Osteoblast (primary cell): ENCODE results near the gene MMD2. TPM values are rescaled to one million over a fixed set of nuclear protein-coding genes. Genes with fewer than 3 reads are reported as not detected.
"Not testable (repeated sequence)": the region's sequence is repeated elsewhere in the genome, so short reads cannot be mapped to it uniquely, and the experiment has no call there.

Experiments used
- DNase-seq: peaks from one replicate; pipeline ENCODE4 v3.0.0; 2011; ENCODE audit warnings: low spot score, mixed read lengths; ENCODE audit not compliant: insufficient read length; ENCODE audit errors: missing footprints
- H2AFZ ChIP-seq: 2 replicates; pipeline ENCODE4 v1.6.0; 2011; ENCODE audit warnings: mild to moderate bottlenecking, low read length
- H3K27ac ChIP-seq: 2 replicates; pipeline ENCODE4 v1.5.1; 2011; ENCODE audit warnings: mild to moderate bottlenecking, low read depth, low read length, moderate library complexity
- H3K27me3 ChIP-seq: 2 replicates; pipeline ENCODE4 v1.6.0; 2012; ENCODE audit warnings: mild to moderate bottlenecking, control low read depth, inconsistent platforms, low read length, moderate library complexity; ENCODE audit not compliant: insufficient read depth
- H3K36me3 ChIP-seq: 2 replicates; pipeline ENCODE4 v1.5.1; 2011; ENCODE audit warnings: mild to moderate bottlenecking, low read length, control low read depth, moderate library complexity; ENCODE audit not compliant: insufficient read depth
- H3K4me1 ChIP-seq: 2 replicates; pipeline ENCODE4 v1.5.1; 2011; ENCODE audit warnings: mild to moderate bottlenecking, low read length, control low read depth, moderate library complexity; ENCODE audit not compliant: insufficient read depth
- H3K4me2 ChIP-seq: 2 replicates; pipeline ENCODE4 v1.6.0; 2011; ENCODE audit warnings: mild to moderate bottlenecking, low read length; ENCODE audit not compliant: insufficient read depth
- H3K4me3 ChIP-seq: fragments of 200-600 bp; sonication (generic); 3 replicates; pipeline ENCODE4 v1.5.1; 2012; ENCODE audit warnings: mild to moderate bottlenecking, low read length, inconsistent platforms; ENCODE audit not compliant: insufficient read depth
- H3K79me2 ChIP-seq: 2 replicates; pipeline ENCODE4 v1.6.0; 2012; ENCODE audit warnings: mild to moderate bottlenecking, low read length, control low read depth, inconsistent platforms; ENCODE audit not compliant: insufficient read depth
- H3K9me3 ChIP-seq: 2 replicates; pipeline ENCODE4 v1.5.1; 2011; ENCODE audit warnings: low read depth, low read length, control low read depth
- H4K20me1 ChIP-seq: 2 replicates; pipeline ENCODE4 v1.6.0; 2012; ENCODE audit warnings: mild to moderate bottlenecking, low read length, control low read depth; ENCODE audit not compliant: insufficient read depth
- CTCF ChIP-seq: IDR thresholded peaks from 2 replicates; pipeline ENCODE4 v1.5.1; 2011; ENCODE audit warnings: mild to moderate bottlenecking, low read depth, low read length, moderate library complexity; ENCODE audit errors: extremely low read depth
- total RNA-seq: library from RNA; depleted of rRNA; stranded (reverse); fragments of >200 nt; gene quantifications from 2 replicates; pipeline ENCODE4 v1.2.3, GENCODE V29; 2012

MMD2 gene
- total RNA-seq, 1 donor = not detected

GRCh38 chr7:4894482-4894881 is 64.5 kb downstream of the MMD2 start:
- Histone ChIP-seq H3K36me3 (no peaks in the 10 kb centered on the region), H3K4me1 (no peaks in the 10 kb centered on the region), H3K27ac (no peak overlapping the region), H4K20me1 (no peaks in the 10 kb centered on the region), H3K79me2 (no peaks in the 10 kb centered on the region), H3K27me3 (peaks cover under 1% of the 10 kb centered on the region), H3K4me2 (no peak overlapping the region), H2AFZ (no peak overlapping the region), H3K9me3 (no peaks in the 10 kb centered on the region), H3K4me3 (no peak overlapping the region)
- DNase-seq = no peak
- no peak for TF ChIP-seq CTCF

DNA sequence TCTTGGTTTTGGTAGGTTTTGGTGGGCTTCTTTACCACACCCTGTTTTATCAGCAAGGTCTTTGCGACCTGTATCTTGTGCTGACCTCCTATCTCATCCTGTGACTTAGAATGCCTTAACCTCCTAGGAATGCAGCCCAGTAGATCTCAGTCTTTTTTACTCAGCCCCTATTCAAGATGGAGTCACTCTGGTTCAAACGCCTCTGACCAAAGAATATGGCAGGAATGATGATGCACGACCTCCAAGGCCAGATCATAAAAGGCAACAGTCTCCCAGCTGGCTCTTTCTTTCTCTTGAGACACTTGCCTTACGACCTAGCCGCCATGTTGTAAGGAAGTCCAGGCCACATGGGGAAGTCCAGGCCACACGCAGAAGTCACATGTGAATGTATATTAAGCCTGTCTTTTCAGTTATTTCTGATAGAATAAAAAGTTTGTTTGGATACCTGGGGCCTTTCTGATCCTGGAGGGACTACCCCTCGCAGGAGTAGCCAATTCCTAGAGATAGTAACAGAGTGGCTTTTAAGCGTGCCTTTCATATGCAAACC is 65.0 kb downstream of the MMD2 start:
- H4K20me1 ChIP-seq = no peaks in the 10 kb centered on the region
- H3K4me3 ChIP-seq = no peak overlapping the region
- no peaks in the 10 kb centered on the region for H3K79me2 ChIP-seq
- no peaks in the 10 kb centered on the region for H3K4me1 ChIP-seq
- H2AFZ ChIP-seq = no peak overlapping the region
- DNase-seq = no peak
- H3K27me3 ChIP-seq = peaks cover 3% of the 10 kb centered on the region
- TF ChIP-seq CTCF = no peak
- H3K36me3 ChIP-seq = no peaks in the 10 kb centered on the region
- H3K27ac ChIP-seq = no peak overlapping the region
- H3K9me3 ChIP-seq = no peaks in the 10 kb centered on the region
- H3K4me2 ChIP-seq = no peak overlapping the region

- not testable (repeated sequence) for H2AFZ ChIP-seq, H4K20me1 ChIP-seq, H3K4me2 ChIP-seq, H3K27ac ChIP-seq, H3K4me1 ChIP-seq, DNase-seq, H3K36me3 ChIP-seq, H3K27me3 ChIP-seq, H3K79me2 ChIP-seq, H3K4me3 ChIP-seq, H3K9me3 ChIP-seq
Measured at GRCh38 chr7:4893188-4893587, 65.8 kb downstream of the MMD2 start.

DNA sequence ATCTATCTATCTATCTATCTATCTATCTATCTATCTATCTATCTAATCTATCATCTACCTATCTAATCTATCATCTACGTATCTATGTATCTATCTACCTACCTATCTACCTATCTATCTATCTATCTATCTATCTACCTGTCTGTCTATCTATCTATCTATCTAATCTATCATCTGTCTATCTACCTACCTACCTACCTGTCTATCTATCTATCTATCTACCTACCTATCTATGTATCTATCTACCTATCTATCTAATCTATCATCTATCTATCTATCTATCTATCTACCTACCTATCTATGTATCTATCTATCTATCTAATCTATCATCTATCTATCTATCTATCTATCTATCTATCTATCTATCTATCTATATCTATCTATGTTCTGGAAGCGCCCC is 67.5 kb downstream of the MMD2 start:
- not testable (repeated sequence) for H3K27me3 ChIP-seq, H3K79me2 ChIP-seq, H3K27ac ChIP-seq, DNase-seq, H2AFZ ChIP-seq, H3K4me2 ChIP-seq, H3K36me3 ChIP-seq, H4K20me1 ChIP-seq, H3K4me3 ChIP-seq, H3K9me3 ChIP-seq, H3K4me1 ChIP-seq

DNA sequence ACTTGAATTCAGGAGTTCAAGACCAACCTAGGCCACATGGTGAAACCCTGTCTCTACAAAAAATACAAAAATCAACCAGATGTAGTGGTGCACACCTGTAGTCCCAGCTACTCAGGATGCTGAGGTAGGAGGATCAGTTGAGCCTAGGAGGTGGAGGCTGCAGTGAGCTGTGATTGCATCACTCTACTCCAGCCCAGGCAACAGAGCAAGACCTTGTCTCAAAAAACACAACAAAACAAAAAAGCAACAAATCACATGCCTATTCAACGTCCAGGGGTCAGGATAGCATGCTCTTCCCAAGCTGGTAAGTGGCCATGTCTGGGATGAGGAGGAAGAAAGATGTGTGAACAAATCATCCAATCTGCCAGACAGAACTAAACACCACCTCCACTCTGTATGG is 69.3 kb downstream of the MMD2 start:
- Histone ChIP-seq H3K36me3 (no peaks in the 10 kb centered on the region), H3K4me2 (no peak overlapping the region), H2AFZ (no peak overlapping the region), H3K4me1 (no peaks in the 10 kb centered on the region), H3K4me3 (no peak overlapping the region), H3K9me3 (no peaks in the 10 kb centered on the region), H4K20me1 (no peaks in the 10 kb centered on the region), H3K27ac (no peak overlapping the region), H3K79me2 (no peaks in the 10 kb centered on the region), H3K27me3 (peaks cover 3% of the 10 kb centered on the region)
- TF ChIP-seq CTCF = no peak
- DNase-seq = no peak
